ENCODE results near the gene CHCHD6.

DNA sequence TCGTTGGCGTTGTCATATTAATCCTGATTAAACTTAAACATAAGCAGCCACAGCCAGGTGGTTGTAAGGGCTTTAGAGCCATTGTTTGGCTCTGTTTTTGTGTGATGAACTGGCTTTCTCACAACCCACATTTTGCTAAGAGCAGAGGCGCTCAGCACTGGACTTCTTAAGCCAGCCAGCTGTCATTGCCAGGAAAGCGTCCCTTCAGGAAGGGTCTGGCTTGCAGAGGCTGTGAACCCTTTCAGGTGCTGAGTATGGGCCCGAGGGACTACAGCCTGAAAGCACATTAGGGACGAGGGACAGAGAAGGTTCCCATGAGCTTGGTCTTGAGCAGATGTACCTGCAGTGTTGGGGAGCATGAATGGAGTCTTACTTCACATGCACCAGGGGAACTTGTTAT lies 112.3 kb downstream of the CHCHD6 start:
- TF ChIP-seq EZH2 (IDR thresholded peaks at IDR 0.05; ENCODE audit: insufficient read depth, poor library complexity, severe bottlenecking) (no peak), EZH2phosphoT487 (IDR thresholded peaks at IDR 0.05; ENCODE audit: insufficient read depth, low read depth) (no peak)
